AG10803 (cell line): ENCODE measurements around the gene SSC5D.

Experiments
- DNase-seq: peaks from one replicate; pipeline ENCODE4 v3.0.0; 2010; ENCODE audit warnings: low read depth
- H3K4me3 ChIP-seq: 2 replicates; pipeline ENCODE4 v1.5.1; 2011; ENCODE audit warnings: mild to moderate bottlenecking, low read length, control low read depth
- CTCF ChIP-seq: conservative IDR thresholded peaks from 2 replicates; pipeline ENCODE4 v1.5.1; 2011; ENCODE audit warnings: mild to moderate bottlenecking, low read length, control low read depth, inconsistent platforms

The SSC5D gene

GRCh38 chr19:55563261-55563690 is 75.0 kb downstream of the SSC5D start:
- no peak for TF ChIP-seq CTCF
- DNase-seq, result peak; percentile 41
- H3K4me3 ChIP-seq, result no peak overlapping the region

GRCh38 chr19:55566823-55567222 is 78.6 kb downstream of the SSC5D start:
- H3K4me3 ChIP-seq, result no peak overlapping the region
- no peak for TF ChIP-seq CTCF
- DNase-seq, result no peak

- DNase-seq, result no peak
- TF ChIP-seq CTCF, result no peak
- H3K4me3 ChIP-seq, result no peak overlapping the region
Observed at GRCh38 chr19:55567708-55568328, 79.6 kb downstream of the SSC5D start.
